Globus pallidus (tissue), 1 donor: Measurements from ENCODE around the gene RXFP3.
"Not testable (repeated sequence)": the region's sequence is repeated elsewhere in the genome, so short reads cannot be mapped to it uniquely, and the experiment has no call there.

Source experiments
- DNase-seq: peaks from one replicate; pipeline ENCODE4 v3.0.0-alpha.2; 2015; ENCODE audit warnings: low spot score

Gene RXFP3, protein sequence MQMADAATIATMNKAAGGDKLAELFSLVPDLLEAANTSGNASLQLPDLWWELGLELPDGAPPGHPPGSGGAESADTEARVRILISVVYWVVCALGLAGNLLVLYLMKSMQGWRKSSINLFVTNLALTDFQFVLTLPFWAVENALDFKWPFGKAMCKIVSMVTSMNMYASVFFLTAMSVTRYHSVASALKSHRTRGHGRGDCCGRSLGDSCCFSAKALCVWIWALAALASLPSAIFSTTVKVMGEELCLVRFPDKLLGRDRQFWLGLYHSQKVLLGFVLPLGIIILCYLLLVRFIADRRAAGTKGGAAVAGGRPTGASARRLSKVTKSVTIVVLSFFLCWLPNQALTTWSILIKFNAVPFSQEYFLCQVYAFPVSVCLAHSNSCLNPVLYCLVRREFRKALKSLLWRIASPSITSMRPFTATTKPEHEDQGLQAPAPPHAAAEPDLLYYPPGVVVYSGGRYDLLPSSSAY

GRCh38 chr5:33936381-33937016 lies at the start of gene RXFP3:
TSS of gene RXFP3 (plus strand) at chr5:33936386. CDS start at chr5:33936741, 355 bp downstream.
- no peak for DNase-seq

DNA sequence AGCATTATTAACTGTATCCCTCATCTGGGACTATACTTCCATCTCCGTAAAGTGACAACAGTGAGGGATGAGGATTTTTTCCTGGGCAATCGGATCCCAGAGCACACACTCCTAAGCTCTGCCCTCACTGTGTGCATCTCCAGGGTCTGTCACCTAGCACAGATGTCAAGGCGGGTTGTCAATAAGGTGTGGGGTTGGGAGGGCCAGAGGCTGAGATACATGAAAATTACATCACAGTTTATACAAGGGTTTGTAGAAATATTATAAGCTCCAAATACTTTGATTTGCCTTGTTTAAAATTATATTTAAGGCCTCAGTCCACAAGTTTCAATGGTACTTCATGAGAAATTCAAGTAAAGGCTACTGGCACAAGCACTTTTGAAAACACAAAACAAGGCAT lies 48.9 kb upstream of the RXFP3 start:
- no peak for DNase-seq

DNA sequence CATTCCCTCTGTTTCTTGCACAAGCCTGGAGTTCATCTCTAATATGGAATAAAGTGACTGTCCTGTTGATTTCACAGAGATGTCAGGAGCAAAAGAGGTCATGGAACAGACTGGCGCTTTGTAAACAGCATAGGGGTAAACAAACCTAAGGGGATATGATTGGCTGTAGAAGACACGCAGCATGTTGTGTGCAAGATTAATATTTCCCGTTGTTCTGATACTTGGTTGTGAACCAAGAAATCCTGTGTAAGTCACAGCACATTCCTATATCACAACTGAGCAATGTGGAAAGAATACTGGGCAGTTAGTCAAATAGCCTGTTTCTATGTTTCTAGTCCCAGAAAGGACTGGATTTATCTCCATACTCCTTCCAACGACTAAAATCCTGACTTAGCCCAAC lies 47.6 kb upstream of the RXFP3 start:
- DNase-seq: no peak

DNA sequence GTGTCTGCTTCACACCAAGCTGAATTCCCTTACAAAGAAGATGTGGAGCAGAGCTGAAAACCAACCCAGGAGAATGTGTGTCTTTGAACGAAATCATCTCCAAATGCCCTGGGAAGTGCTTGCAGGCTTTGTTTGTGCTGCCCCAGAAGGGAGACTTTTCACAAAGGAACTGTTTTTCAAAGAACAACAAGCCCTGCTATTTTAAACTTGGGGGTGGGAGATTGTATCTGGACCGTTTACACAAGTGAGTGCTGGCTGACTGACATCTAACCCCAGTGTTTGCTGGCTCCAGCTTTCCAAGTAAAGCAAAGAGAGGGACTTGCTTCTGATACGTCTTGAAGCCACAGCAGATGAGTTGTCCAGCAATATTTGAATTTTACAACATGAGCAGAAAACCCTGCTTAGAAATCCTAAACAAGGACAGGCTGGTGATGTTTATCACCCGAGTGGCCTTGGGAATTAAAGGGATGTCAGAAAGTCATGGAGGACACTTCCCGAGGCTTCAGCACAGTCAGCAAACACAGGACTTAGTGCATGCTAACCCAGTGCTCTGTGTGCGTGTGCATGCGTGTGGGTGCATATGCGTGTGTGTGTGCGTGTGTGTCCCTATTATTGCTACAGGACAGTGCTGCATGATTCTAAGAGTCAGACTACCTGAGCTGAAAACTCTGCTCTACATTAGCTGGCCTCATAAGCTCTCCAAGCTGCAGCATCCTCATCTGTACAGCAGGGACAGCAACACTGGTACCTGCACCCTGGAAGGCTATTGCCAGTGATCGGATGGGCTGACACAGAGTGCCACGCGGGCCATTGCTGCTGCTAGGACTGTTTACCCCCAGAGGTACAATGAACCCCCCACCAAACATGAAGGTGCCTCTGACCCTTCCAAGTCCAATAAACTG lies 45.8 kb upstream of the RXFP3 start:
- no peak for DNase-seq

GRCh38 chr5:33891446-33891787 lies 44.8 kb upstream of the RXFP3 start:
- DNase-seq: no peak

DNA sequence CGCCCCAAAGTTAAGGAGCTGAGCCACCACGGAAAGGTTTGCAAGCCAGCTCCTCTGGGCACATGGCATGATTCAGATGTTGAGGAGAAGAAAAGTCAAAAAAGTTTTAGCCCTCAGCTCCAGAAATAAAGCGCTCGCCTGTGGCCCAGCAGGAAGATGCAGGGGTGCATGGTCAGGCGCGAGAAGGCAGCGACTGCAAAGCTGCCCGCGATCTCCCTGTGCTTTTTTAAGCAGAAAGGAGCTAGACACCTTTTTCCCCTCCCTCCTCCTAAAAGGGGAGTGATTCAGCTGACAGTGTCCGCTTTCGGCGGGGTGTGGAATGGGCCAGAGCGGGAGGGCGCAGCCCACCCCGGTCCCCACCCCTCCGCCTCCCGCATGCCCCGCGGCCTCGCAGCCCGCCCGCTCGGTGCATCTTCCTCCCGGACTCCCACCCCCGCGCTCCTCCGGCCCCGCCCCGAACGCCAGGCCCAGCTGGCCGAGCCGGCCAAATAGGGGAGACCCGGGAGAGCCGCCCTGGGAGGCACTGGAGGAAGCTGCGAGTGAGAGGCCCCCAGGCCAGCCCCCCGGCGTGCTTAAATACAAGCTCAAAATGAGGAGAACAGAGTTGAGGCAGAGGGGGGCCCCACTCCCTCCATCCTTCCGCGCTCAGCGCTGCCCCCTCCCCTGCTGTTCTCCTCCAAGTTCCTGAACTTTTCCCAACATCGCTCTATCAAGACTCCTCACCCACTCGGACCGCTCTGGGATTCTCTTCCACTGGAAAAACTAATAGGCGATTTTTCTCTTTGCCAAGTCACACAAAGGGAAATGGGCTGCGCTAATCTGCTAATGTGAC lies 44.2 kb upstream of the RXFP3 start, which contains the start of gene ADAMTS12:
Gene ADAMTS12, minus strand, starts transcription at position 203 of the 832 bp plus-strand sequence. Its CDS starts 134 bp downstream, at position 69.
- DNase-seq: no peak

GRCh38 chr5:33892620-33893137 lies 43.5 kb upstream of the RXFP3 start:
- DNase-seq: no peak

- no peak for DNase-seq
Observed at GRCh38 chr5:33894566-33894965, 41.6 kb upstream of the RXFP3 start.

DNA sequence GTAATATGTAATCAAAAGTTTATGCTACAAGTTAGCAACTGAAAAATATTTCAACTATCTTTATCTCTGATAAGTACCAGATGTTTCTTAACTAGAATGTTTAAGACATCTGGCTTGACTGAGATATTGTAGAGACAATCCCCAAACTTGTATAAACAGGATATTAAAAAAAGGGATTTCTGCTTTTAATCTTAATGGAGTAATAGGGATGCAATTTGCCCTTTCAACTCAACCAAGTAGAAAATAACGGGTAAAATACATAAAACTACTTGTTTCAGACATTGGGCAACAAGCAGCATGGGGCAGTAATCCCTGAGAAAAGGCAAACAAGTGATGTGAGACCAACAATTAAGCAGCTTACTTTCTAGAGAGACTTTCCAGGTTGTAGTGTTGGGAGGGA lies 35.0 kb upstream of the RXFP3 start:
- DNase-seq: no peak

DNA sequence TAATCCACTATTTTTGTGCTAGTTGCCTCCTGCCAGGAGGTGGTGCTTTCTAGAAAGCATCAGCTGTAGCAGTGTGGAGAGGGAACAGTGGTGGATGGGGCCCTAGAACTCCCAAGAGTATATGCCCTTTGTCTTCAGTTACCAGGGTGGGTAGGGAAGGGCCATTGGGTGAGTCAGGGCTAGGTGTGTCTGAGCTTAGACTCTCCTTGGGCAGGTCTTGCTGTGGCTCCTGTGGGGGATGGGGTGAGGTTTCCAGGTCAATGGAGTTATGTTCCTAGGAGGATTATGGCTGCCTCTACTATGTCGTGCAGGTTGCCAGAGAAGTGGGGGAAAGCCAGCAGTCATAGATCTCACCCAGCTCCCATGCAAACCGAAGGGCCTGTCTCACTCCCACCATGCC lies 33.1 kb upstream of the RXFP3 start:
- DNase-seq: no peak

DNA sequence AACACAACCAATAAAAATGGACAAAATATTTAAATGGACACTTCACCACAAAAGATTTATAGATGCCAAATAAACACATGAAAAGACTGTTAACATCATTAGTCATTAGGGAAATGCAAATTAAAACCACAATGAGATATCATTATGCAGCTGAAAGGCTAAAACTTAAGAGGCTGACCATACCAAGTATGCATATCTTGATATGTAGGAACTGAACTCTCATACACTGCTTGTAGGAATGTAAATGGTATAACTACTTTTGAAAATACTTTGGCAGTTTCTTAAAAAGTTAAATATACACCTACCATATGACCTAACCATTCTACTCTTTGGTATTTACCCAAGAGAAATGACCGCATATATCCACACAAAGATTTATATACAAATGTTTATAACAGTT lies 30.8 kb upstream of the RXFP3 start:
- DNase-seq: no peak

GRCh38 chr5:33906248-33906647 lies 29.9 kb upstream of the RXFP3 start:
- DNase-seq: not testable (repeated sequence)

DNA sequence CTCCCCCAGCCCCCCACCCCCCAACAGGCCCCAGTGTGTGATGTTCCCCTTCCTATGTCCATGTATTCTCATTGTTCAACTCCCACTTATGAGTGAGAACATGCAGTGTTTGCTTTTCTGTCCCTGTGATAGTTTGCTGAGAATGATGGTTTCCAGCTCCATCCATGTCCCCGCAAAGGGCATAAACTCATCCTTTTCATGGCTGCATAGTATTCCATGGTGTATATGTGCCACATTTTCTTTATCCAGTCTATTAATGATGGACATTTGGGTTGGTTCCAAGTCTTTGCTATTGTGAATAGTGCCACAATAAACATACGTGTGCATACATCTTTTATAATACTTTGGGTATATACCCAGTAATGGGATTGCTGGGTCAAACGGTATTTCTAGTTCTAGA lies 21.3 kb upstream of the RXFP3 start:
- not testable (repeated sequence) for DNase-seq

DNA sequence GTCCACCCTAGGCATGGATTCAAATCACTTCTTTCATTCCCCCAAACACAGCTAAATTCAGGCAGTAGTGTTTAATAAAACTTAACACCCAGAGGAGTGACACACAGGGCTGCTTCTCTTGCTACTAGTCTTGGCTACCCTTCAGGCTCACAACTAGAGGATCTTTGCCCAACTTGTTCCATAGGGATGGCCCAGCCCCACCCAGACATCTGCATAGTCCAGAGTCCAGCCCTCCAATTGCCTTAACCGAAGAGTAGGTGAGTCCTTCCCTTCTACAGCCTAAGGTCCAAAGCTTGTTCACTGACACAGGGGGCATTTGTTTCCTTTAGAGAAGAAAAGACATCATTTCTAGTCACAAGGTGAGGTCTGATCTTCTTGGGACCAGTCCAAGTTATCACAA lies 15.2 kb upstream of the RXFP3 start:
- DNase-seq: no peak

GRCh38 chr5:33925278-33925677 lies 10.9 kb upstream of the RXFP3 start:
- DNase-seq: no peak

- DNase-seq: no peak
Observed at GRCh38 chr5:33927685-33928084, 8.5 kb upstream of the RXFP3 start.

DNA sequence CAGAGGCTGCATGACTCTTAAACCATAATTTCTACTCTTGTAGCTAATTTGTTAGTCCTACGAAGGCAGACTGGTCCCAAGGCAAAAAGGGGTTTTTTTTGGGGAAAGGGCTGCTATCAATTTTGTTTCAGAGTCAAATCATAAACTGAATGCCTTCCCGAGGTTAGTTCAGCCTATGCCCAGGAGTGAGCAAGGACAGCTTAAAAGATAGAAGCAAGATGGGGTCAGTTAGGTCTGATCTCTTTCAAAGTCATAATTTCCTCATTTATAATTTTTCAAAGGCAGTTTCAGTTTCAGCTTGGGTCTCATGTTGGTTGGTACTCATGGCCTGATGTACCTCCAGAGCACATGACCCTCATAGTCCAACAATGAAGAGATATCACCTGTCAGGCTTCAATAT lies 7.9 kb upstream of the RXFP3 start:
- DNase-seq: no peak

GRCh38 chr5:33929925-33930690 lies 6.1 kb upstream of the RXFP3 start:
- no peak for DNase-seq

GRCh38 chr5:33931136-33931535 lies 5.0 kb upstream of the RXFP3 start:
- no peak for DNase-seq

- DNase-seq: no peak
Observed at GRCh38 chr5:33933723-33934169, 2.4 kb upstream of the RXFP3 start.
